COR-L47 (cell line): ENCODE results near the gene CCDC187.

ENCODE experiments used
- DNase-seq: peaks from one replicate; lab custom pipeline; 2025; lab: John Stamatoyannopoulos, UW

Gene CCDC187

DNA sequence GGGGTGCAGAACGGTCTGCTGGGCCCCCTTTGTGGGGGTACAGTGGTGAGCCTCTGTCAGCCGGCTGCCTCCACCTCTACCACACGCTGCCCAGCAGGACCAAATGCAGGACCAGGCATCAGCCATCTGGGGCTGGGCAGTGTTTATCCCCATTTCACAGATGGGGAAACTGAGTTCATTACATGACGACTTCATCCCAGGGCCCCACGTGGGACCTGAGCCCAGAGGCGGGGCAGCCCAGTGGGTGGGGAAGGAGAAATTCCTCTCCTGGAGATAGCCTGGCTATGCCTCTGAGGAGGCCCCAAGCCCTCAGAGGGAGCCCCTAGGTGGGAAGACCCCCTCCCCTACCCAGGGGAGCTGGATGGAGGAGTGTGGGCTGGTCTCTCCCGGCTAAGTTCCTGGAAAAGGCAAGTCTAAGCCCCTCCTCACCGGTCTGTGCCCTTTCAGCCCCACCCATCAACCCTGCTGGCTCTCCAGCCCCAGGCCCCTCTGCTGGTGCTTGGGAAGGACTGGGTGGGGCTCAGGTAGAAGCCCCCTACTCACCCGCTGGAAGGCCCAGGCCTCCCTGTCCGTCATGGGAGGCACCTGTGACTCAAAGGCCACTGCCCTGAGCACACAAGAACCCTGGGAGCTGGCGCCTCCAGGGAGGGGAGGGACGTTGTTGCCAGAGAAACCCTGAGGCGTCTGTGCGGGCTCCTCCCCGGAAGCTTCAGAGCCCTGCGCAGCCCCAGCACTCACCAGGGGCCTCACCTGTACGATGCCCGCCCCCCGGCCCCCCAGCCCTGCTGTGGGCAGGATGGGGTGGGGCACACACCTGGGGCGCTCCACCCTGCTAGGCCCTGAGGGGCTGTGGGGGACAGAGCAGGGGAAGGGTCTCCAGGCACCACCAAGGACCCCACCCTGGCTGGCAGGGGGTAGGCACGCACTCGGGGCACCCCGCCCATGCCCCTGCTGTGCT is 7.4 kb upstream of the CCDC187 start:
- peak; percentile 85 for DNase-seq

- peak; percentile 61 for DNase-seq
These were observed 6.6 kb upstream of the CCDC187 start for GRCh38 chr9:136310273-136311030.

DNA sequence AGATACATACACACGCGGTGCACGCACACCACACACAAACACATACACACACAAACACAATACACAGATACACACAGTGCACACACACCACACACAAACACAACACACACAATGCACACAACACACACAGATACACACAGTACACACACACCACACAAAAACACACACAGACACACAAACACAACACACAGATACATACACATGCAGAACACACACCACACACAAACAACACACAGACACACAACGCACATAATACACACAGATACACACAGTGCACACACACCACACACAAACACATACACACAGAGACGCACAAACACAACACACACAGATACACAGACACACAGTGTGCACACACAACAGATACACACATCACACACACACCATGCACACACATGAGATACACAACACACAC is 5.9 kb upstream of the CCDC187 start:
- no peak for DNase-seq

DNA sequence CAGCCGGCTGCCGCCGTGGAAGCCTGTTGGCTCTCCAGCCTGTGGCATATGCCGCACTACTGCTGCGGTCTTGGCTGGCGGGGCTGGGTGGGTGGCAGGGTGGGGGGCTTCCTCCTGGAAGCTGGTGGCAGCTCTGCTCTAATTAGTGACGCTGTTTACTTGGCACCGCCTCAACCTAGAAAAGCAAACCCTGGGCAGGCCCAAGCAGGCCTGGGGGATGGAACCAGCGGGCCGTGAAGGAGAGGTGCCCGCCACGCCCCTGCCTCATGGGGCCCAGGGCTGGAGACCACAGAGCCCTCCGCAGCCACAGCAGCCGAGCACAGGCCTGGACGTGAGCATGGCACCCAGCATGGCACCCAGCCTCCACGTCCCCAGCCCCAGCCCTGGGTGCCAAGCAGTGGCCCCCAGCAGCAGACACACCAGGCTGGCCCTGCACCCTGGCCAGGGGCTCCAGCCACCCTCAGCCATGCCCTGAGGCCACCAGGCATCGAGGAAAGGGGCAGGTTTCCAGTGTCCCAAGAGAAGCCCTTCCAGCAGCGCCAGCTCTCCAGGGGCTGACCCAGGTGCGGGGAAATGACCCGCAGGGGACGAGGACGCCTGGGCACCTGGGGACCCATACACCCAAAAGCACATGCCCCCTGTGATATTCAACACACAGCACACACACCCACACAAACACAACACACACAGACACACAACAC is 5.4 kb upstream of the CCDC187 start:
- peak; percentile 96 for DNase-seq

DNA sequence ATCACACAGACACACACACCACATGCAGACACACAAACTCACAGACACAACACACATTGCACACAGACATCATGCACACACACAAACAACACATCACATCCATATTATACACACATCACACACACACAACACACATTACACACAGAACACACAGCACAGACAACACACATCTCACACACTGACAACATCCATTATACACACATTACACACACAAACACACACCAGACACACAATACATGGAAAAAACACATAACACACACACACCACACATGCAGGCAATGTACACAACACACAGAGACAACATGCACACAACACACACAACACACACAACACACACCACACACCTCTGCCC is 4.8 kb upstream of the CCDC187 start:
- no peak for DNase-seq

- no peak for DNase-seq
These were observed 4.3 kb upstream of the CCDC187 start for GRCh38 chr9:136308006-136308701.

GRCh38 chr9:136307215-136307750 is 3.4 kb upstream of the CCDC187 start:
- DNase-seq, result no peak

- no peak for DNase-seq
These were observed 2.6 kb upstream of the CCDC187 start for GRCh38 chr9:136306211-136307208.

DNA sequence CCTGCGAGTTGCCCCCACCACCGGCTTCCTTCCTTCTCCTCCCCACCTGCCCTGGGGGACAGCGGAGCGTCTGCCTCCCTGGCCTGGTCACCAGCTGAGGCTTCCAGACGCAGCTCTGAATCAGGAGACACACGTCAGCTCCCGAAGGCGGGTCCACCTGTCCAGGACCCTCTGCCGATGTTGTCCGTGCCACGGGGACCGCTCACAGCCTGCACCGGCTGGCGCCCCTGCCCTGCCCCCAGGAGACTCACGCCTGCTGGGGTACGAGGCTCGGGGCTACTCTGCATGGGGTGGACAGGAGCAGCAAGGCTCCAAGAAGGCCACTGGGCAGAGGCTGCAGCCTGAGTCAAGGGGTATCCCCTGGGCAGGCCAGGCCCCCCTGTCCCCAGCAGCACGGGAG is 1.9 kb upstream of the CCDC187 start:
- no peak for DNase-seq

DNA sequence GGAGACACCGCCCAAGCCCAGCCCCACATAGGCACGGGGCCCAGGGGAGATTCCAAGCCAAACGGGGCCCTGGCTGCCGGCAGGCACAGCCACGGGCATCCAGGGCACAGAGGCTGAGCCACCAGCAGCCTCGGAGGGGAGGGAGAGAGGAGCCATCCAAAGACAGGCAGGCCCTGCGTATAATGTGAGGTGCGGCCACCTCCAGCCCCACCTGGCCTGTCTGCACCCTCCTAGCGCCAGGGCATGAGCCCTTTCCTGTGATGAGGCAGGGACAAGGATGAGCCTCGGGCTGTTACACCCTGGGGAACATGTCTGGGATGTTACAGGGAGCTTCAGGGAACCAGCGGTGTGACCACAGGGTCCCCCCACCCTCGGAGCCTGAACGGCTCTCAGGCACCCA is 1.1 kb upstream of the CCDC187 start:
- DNase-seq, result no peak

GRCh38 chr9:136304456-136304855 is 562 bp upstream of the CCDC187 start:
- no peak for DNase-seq

GRCh38 chr9:136303066-136303824 is 649 bp downstream of the CCDC187 start:
- DNase-seq, result no peak

- DNase-seq, result no peak
These were observed 1.4 kb downstream of the CCDC187 start for GRCh38 chr9:136302527-136302926.

DNA sequence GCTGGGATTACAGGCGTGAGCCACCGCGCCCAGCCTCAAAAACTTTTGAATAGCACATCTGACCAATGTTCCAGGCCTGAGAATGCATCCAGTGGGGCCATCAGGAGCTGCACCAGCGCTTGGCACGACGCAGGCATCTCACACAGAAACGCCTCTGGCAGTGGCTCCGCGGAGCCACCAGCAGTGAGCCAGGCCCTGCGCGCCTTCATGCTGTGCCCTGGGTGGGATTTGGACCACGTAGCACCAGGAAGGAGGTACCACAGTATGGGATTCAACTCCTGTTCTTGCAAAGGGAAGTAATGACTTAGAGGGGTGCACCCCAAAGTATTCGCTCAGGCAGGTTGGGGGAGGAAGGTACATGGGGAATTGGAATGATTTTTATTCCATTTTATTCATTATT is 3.0 kb downstream of the CCDC187 start:
- no peak for DNase-seq

DNA sequence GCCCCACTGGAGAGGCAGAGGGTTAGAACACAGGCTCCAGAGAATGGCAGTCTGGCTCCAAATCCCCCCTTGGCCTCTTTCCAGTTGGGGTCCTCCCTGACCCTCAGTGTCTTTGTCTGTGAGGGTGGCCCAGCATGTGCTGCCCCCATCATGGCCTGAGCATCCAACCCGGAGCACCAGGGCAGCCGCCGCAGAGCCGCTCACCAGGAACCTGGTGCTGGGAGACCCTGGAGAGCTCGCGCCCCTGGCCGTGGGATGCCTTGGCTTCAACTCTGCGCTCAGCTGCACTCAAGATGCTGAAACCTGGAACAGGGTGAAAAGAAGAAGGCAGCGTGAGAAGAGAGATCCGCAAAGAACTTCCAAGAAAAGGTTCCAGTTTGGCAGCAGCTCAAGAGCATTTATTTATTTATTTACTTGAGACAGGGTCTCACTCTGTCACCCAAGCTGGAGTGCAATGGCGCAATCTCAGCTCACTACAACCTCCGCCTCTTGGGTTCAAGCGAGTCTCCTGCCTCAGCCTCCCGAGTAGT is 3.8 kb downstream of the CCDC187 start:
- DNase-seq, result no peak

- DNase-seq, result no peak
These were observed 4.4 kb downstream of the CCDC187 start for GRCh38 chr9:136299541-136299940.

DNA sequence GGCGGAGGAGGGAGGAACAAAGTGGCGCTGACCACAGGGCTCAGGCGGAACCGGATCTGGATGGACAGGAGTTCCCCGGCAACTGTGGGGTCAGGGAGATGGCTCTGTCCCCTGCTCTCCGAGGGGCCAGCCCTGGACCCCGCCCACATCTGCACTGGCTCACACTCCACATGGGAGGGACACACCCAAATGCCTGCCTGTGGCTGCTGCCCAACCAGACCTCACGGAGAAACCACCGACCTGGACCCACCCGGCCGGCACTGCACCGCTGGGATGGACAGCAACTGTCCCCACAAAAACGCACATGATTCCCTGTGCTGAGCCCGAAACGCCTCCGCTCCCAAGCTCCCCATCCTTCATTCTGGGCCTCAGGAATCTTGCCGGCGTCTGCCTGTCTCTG is 4.8 kb downstream of the CCDC187 start:
- DNase-seq, result no peak

DNA sequence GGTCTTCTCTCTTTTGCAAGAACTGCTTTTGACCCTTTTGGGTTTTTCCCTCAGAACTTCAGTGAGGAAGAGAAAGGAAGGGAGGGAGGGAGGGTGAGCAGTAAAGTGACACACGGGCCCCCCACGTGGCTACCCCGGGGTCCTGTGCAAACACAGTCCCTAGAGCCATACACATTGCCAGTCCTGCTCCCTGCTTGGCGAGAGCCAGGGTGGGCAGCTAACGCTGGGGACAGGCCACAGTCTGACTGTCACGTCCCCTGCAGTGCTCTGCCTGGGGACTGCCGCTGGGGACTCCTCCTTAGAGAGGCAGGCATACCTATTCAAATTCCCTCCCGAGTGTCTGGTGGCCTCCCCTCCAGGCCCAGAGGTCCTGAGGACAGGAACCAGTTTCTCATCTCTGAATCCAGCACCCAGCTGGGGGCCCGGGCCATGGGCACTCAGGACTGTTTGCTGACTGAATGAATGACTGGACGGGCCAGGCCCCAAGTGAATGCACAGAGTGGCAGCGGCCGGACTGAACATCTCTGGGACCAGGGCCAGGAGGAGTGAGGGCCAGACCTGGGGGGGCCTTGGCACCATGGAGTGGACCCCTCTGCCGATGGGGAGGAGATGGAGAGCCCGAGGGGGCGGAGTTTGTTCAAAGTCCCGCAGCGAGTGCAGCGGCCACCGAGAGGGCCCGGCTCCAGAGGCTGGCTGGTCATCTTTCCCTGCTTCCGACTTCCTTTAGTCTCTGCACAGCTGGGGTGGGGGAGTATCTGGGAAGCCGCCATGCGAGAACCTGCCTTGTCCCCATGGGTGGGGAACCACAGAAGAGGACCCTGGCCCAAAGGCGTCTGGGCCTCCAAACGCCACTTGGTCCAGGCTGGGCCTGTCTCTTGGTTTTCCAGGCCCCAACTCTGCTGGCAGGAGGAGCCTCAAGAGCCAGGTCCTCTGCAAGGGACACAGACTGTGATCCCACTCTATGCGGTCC is 5.8 kb downstream of the CCDC187 start:
- DNase-seq, result no peak
